ENCODE results near the gene CCDC117.

CCDC117 gene

DNA sequence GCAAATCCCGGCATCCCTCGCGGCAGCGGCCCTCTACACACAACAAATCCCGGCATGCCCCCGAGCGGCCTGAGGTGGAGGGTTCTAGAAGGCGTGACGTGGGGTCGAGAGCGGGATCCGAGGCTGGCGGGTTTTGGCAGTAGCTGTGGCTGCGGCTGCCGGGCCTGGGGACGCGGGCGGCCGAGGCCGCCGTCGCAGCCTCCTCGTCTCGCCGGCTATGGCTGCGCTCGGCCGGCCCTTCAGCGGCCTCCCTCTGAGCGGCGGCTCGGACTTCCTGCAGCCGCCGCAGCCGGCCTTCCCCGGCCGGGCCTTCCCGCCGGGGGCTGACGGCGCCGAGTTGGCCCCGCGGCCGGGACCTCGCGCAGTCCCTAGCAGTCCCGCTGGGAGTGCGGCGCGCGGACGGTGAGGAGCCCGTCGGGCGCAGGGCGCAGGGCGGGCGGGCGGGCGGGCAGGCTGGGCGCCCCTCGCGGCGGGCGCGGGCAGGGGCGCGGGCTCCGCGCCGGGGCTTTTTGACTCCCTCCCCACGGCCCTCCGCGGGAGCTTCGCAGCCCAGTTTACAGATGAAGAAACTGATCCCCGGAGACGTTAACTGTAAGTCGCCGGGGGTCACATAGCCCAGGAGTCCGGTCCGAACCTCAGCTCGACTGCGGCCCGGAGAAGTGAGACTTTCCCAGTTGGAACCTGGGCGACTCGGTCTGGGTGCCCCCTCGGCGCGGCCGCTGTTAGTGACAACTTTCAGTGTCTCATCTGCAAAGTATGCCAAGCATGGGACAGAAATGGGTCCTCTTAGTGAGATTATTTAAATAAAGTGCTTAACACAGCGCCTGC is at the start of gene CCDC117:
CCDC117 (plus strand) TSS at position 63 of the 828 bp plus-strand sequence; CDS start at position 218, 155 bp downstream.
- Histone ChIP-seq H3K36me3 (ENCODE audit: insufficient read depth, low read length) (no peaks in the 10 kb centered on the region), H3K4me3 (ENCODE audit: low read length, poor library complexity, severe bottlenecking) (peak within 1 kb of the TSS; percentile 91), H3K4me2 (ENCODE audit: low read depth, low read length, poor library complexity, severe bottlenecking) (peak within 1 kb of the TSS; percentile 82), H3K9me3 (ENCODE audit: insufficient read depth, low read depth, low read length) (no peaks in the 10 kb centered on the region), H4K20me1 (ENCODE audit: insufficient read depth, low read length, poor library complexity, severe bottlenecking) (peaks cover 25% of the 10 kb centered on the region), H2AFZ (ENCODE audit: low read length) (peak within 1 kb of the TSS; percentile 68), H3K27me3 (ENCODE audit: insufficient read depth, low read length, poor library complexity, severe bottlenecking) (no peaks in the 10 kb centered on the region), H3K4me1 (ENCODE audit: insufficient read depth, low read length, poor library complexity, severe bottlenecking) (peaks cover 20% of the 10 kb centered on the region), H3K79me2 (ENCODE audit: insufficient read depth, low read length) (peaks cover 49% of the 10 kb centered on the region), H3F3A (ENCODE audit: low read depth) (no peaks in the 10 kb centered on the region), H3K9ac (ENCODE audit: low read depth, low read length, poor library complexity, severe bottlenecking) (peak within 1 kb of the TSS; percentile 85), H3K9me2 (replicated peaks; ENCODE audit: low read depth, low read length) (no peaks in the 10 kb centered on the region)
- TF ChIP-seq, protein P1, sequence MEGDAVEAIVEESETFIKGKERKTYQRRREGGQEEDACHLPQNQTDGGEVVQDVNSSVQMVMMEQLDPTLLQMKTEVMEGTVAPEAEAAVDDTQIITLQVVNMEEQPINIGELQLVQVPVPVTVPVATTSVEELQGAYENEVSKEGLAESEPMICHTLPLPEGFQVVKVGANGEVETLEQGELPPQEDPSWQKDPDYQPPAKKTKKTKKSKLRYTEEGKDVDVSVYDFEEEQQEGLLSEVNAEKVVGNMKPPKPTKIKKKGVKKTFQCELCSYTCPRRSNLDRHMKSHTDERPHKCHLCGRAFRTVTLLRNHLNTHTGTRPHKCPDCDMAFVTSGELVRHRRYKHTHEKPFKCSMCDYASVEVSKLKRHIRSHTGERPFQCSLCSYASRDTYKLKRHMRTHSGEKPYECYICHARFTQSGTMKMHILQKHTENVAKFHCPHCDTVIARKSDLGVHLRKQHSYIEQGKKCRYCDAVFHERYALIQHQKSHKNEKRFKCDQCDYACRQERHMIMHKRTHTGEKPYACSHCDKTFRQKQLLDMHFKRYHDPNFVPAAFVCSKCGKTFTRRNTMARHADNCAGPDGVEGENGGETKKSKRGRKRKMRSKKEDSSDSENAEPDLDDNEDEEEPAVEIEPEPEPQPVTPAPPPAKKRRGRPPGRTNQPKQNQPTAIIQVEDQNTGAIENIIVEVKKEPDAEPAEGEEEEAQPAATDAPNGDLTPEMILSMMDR (conservative IDR thresholded peaks at IDR 0.05; ENCODE audit: low read length), result 0 out of 2 replicates have a peak, but pooled peaks have one; percentile 12
- no peak for TF ChIP-seq EZH2phosphoT487 (IDR thresholded peaks at IDR 0.05; ENCODE audit: borderline replicate concordance)

GRCh38 chr22:28728002-28728401 is 44.5 kb upstream of the CCDC117 start:
- Histone ChIP-seq H3K4me1 (ENCODE audit: insufficient read depth, low read length, poor library complexity, severe bottlenecking) (no peaks in the 10 kb centered on the region), H2AFZ (ENCODE audit: low read length) (no peak overlapping the region), H3K9me2 (replicated peaks; ENCODE audit: low read depth, low read length) (no peaks in the 10 kb centered on the region), H3K4me3 (ENCODE audit: low read length, poor library complexity, severe bottlenecking) (no peak overlapping the region), H3K9ac (ENCODE audit: low read depth, low read length, poor library complexity, severe bottlenecking) (no peak overlapping the region), H3K9me3 (ENCODE audit: insufficient read depth, low read depth, low read length) (no peaks in the 10 kb centered on the region), H4K20me1 (ENCODE audit: insufficient read depth, low read length, poor library complexity, severe bottlenecking) (no peaks in the 10 kb centered on the region), H3F3A (ENCODE audit: low read depth) (no peaks in the 10 kb centered on the region), H3K4me2 (ENCODE audit: low read depth, low read length, poor library complexity, severe bottlenecking) (no peak overlapping the region), H3K27me3 (ENCODE audit: insufficient read depth, low read length, poor library complexity, severe bottlenecking) (no peaks in the 10 kb centered on the region), H3K79me2 (ENCODE audit: insufficient read depth, low read length) (peaks cover 8% of the 10 kb centered on the region; the same call in 1 of the 2 replicates), H3K36me3 (ENCODE audit: insufficient read depth, low read length) (peaks cover 40% of the 10 kb centered on the region; the same call in 1 of the 2 replicates)
- no peak for TF ChIP-seq EZH2phosphoT487 (IDR thresholded peaks at IDR 0.05; ENCODE audit: borderline replicate concordance)
- TF ChIP-seq, protein P1 (conservative IDR thresholded peaks at IDR 0.05; ENCODE audit: low read length), result no peak

DNA sequence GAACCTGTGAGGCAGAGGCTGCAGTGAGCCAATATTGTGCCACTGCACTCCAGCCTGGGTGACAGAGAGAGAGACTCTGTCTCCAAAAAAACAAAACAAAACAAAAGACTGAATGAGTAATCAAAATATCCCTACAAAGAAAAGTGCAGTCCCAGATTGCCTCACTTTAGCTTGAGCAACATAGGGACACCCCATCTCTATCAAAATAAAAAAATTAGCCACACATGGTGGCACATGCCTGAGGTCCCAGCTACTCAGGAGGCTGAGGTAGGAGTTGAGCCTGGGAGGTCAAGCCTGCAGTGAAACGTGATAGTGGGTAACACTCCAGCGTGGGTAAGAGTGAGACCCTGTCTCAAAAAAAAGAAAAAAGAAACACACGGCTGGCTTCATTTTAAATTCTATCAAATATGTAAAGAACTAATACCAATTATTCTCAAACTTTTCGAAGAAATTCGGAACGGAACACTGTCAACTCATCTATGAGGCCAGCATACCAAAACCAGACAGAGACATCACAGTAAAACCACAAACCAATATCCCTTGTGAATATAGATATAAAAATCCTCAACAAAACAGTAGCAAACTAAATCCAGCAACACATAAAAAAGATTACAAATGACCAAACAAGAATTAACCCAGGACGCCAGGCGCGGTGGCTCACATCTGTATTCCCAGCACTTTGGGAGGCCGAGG is 43.7 kb upstream of the CCDC117 start:
- H3K9ac ChIP-seq (ENCODE audit: low read depth, low read length, poor library complexity, severe bottlenecking), result no peak overlapping the region
- H3F3A ChIP-seq (ENCODE audit: low read depth), result no peaks in the 10 kb centered on the region
- H3K27me3 ChIP-seq (ENCODE audit: insufficient read depth, low read length, poor library complexity, severe bottlenecking), result no peaks in the 10 kb centered on the region
- no peaks in the 10 kb centered on the region for H3K9me3 ChIP-seq (ENCODE audit: insufficient read depth, low read depth, low read length)
- H4K20me1 ChIP-seq (ENCODE audit: insufficient read depth, low read length, poor library complexity, severe bottlenecking), result no peaks in the 10 kb centered on the region
- H3K79me2 ChIP-seq (ENCODE audit: insufficient read depth, low read length), result peaks cover 8% of the 10 kb centered on the region; the same call in 1 of the 2 replicates
- H3K36me3 ChIP-seq (ENCODE audit: insufficient read depth, low read length), result peaks cover 42% of the 10 kb centered on the region; the same call in 1 of the 2 replicates
- TF ChIP-seq, protein P1 (conservative IDR thresholded peaks at IDR 0.05; ENCODE audit: low read length), result no peak
- no peak for TF ChIP-seq EZH2phosphoT487 (IDR thresholded peaks at IDR 0.05; ENCODE audit: borderline replicate concordance)
- H3K4me3 ChIP-seq (ENCODE audit: low read length, poor library complexity, severe bottlenecking), result no peak overlapping the region
- H3K9me2 ChIP-seq (replicated peaks; ENCODE audit: low read depth, low read length), result no peaks in the 10 kb centered on the region
- no peak overlapping the region for H2AFZ ChIP-seq (ENCODE audit: low read length)
- no peak overlapping the region for H3K4me2 ChIP-seq (ENCODE audit: low read depth, low read length, poor library complexity, severe bottlenecking)
- no peaks in the 10 kb centered on the region for H3K4me1 ChIP-seq (ENCODE audit: insufficient read depth, low read length, poor library complexity, severe bottlenecking)
